PC-3 (cell line): Measurements from ENCODE around the gene METTL26. TPM values are rescaled to one million over a fixed set of nuclear protein-coding genes. Genes with fewer than 3 reads are reported as not detected.

Experiments
- ATAC-seq: fragments of 200-7000 bp; cut with Tn5 transposase; 2 replicates; pipeline ENCODE4 v1.9.1; 2020; ENCODE audit warnings: mild to moderate bottlenecking, moderate library complexity
- BruUV-seq: library from RNA; stranded (reverse); fragments of 400-500 nt; replicated peaks from 2 replicates; lab custom pipeline; 2021; lab: Mats Ljungman, UMichigan
- CTCF ChIA-PET: fragments of 300-600 bp; sonication (Branson Sonifier 250); formaldehyde crosslinking; loops from one replicate; lab custom pipeline; 2022; ENCODE audit warnings: antibody characterized with exemption; lab: Charles Lee
- POLR2A ChIA-PET: fragments of 300-600 bp; sonication (Branson Sonifier 250); formaldehyde crosslinking; loops from one replicate; lab custom pipeline; 2022; ENCODE audit warnings: antibody characterized with exemption; ENCODE audit not compliant: unreplicated experiment; lab: Charles Lee
- DNase-seq: peaks from one replicate; pipeline ENCODE4 v3.0.0-alpha.2; 2015
- H2AFZ ChIP-seq: fragments of 300-600 bp; sonication (generic); 2 replicates; pipeline ENCODE4 v1.6.0; 2016; ENCODE audit warnings: antibody characterized with exemption, low read length
- H3F3A ChIP-seq: fragments of 300-600 bp; sonication (generic); one replicate; pipeline ENCODE4 v1.6.0; 2017; ENCODE audit warnings: antibody characterized with exemption, low read length, control low read depth, mild to moderate bottlenecking; ENCODE audit not compliant: unreplicated experiment
- H3K27ac ChIP-seq: fragments of 300-600 bp; sonication (generic); 2 replicates; pipeline ENCODE4 v1.5.1; 2016; ENCODE audit warnings: mild to moderate bottlenecking, low read length
- H3K27me3 ChIP-seq: fragments of 300-600 bp; sonication (generic); 2 replicates; pipeline ENCODE4 v1.6.1; 2016; ENCODE audit warnings: low read length, mixed read lengths
- H3K36me3 ChIP-seq: fragments of 300-600 bp; sonication (generic); 2 replicates; pipeline ENCODE4 v1.6.1; 2016; ENCODE audit warnings: low read depth, mixed run types, low read length, mixed read lengths
- H3K4me1 ChIP-seq: fragments of 300-600 bp; sonication (generic); 2 replicates; pipeline ENCODE4 v1.5.1; 2016; ENCODE audit warnings: low read length; ENCODE audit not compliant: insufficient read depth
- H3K4me2 ChIP-seq: fragments of 300-600 bp; sonication (generic); 2 replicates; pipeline ENCODE4 v1.6.0; 2016; ENCODE audit warnings: low read length
- H3K4me3 ChIP-seq: fragments of 300-600 bp; sonication (generic); 2 replicates; pipeline ENCODE4 v1.5.1; 2016; ENCODE audit warnings: mild to moderate bottlenecking, low read length, mixed read lengths
- H3K79me2 ChIP-seq: fragments of 300-600 bp; sonication (generic); 2 replicates; pipeline ENCODE4 v1.6.1; 2017; ENCODE audit warnings: low read length, mixed read lengths
- H3K9ac ChIP-seq: fragments of 300-600 bp; sonication (generic); 2 replicates; pipeline ENCODE4 v1.6.0; 2016; ENCODE audit warnings: mild to moderate bottlenecking, low read length
- H3K9me2 ChIP-seq: fragments of 300-600 bp; sonication (generic); replicated peaks from 2 replicates; pipeline ENCODE4 v1.6.1; 2016; ENCODE audit warnings: mixed run types, low read length, mixed read lengths
- H3K9me3 ChIP-seq: fragments of 300-600 bp; sonication (generic); 2 replicates; pipeline ENCODE4 v1.6.1; 2016; ENCODE audit warnings: low read length, mixed read lengths
- H4K20me1 ChIP-seq: fragments of 300-600 bp; sonication (generic); 2 replicates; pipeline ENCODE4 v1.6.1; 2016; ENCODE audit warnings: low read length, mixed read lengths
- CTCF ChIP-seq: fragments of 300-600 bp; sonication (generic); conservative IDR thresholded peaks from 2 replicates; pipeline ENCODE4 v1.5.1; 2017; ENCODE audit warnings: antibody characterized with exemption, low read depth, mild to moderate bottlenecking, low read length
- EZH2 ChIP-seq: fragments of 300-600 bp; sonication (generic); IDR thresholded peaks from one replicate; pipeline ENCODE4 v1.6.1; 2017; ENCODE audit warnings: antibody characterized with exemption, mild to moderate bottlenecking, low read length; ENCODE audit not compliant: unreplicated experiment
- EZH2phosphoT487 ChIP-seq: fragments of 300-600 bp; sonication (generic); IDR thresholded peaks from 2 replicates; pipeline ENCODE4 v1.6.1; 2018; ENCODE audit warnings: mild to moderate bottlenecking, antibody characterized with exemption, low read length, borderline replicate concordance
- intact Hi-C: fragments of 100-400 bp; cut with micrococcal nuclease; formaldehyde crosslinking; loops from 2 replicates; pipeline ENCODE4 v1.9.0; 2023
- total RNA-seq: library from RNA; depleted of rRNA; stranded (reverse); fragments of >200 nt; gene quantifications from 2 replicates; pipeline ENCODE4 v1.2.3, GENCODE V29; 2014

The METTL26 gene
- total RNA-seq, 1 experiment from 2014 or later, result 179 TPM

GRCh38 chr16:648781-649589 lies 12.9 kb upstream of the METTL26 start, which contains the start of gene WDR90:
WDR90 (plus strand) TSS chr16:649365; CDS start chr16:649417, 52 bp downstream.
- Histone ChIP-seq H3K27me3 (no peaks in the 10 kb centered on the region), H3K4me1 (peaks cover 33% of the 10 kb centered on the region), H3K4me2 (peak within 1 kb of the TSS; percentile 81), H3K9me3 (no peaks in the 10 kb centered on the region), H3K79me2 (peaks cover 24% of the 10 kb centered on the region), H3K4me3 (peak within 1 kb of the TSS; percentile 62), H3K27ac (peak within 1 kb of the TSS; percentile 40), H3K36me3 (no peaks in the 10 kb centered on the region), H3K9ac (peak within 1 kb of the TSS; percentile 83), H4K20me1 (no peaks in the 10 kb centered on the region), H3F3A (no peaks in the 10 kb centered on the region), H2AFZ (peak within 1 kb of the TSS; percentile 73), H3K9me2 (no peaks in the 10 kb centered on the region)
- ATAC-seq, result peak; percentile 75
- ChIA-PET POLR2A (no interaction called here), CTCF (no interaction called here)
- intact Hi-C loops, result no loop called here
- BruUV-seq, result no TSS peak
- DNase-seq, result peak; percentile 69
- TF ChIP-seq EZH2phosphoT487, result no peak
- no peak for TF ChIP-seq EZH2
- TF ChIP-seq CTCF, result no peak

GRCh38 chr16:648071-648780 lies 12.1 kb upstream of the METTL26 start:
- Histone ChIP-seq H3K4me1 (peaks cover 35% of the 10 kb centered on the region), H4K20me1 (no peaks in the 10 kb centered on the region), H3F3A (no peaks in the 10 kb centered on the region), H3K27ac (no peak overlapping the region), H3K36me3 (no peaks in the 10 kb centered on the region), H3K4me3 (peak overlapping the region; percentile 62; the same call in 1 of the 2 replicates), H3K9me3 (no peaks in the 10 kb centered on the region), H3K4me2 (peak overlapping the region; percentile 81; the same call in 1 of the 2 replicates), H3K9me2 (no peaks in the 10 kb centered on the region), H3K9ac (peak overlapping the region; percentile 83), H2AFZ (no peak overlapping the region), H3K79me2 (peaks cover 32% of the 10 kb centered on the region), H3K27me3 (no peaks in the 10 kb centered on the region)
- POLR2A ChIA-PET, result no interaction called here
- TF ChIP-seq EZH2phosphoT487 (no peak), EZH2 (no peak), CTCF (peak; percentile 41; the same call in 1 of the 2 replicates)
- no peak for DNase-seq
- TSS peak; percentile 78 for BruUV-seq
- CTCF ChIA-PET, result no interaction called here
- intact Hi-C loops, result no loop called here
- ATAC-seq, result no peak
